ENCODE measurements around the gene DCLRE1C.
A peak's percentile ranks its signal among the peaks of the same experiment; 100 is the strongest.
"Not testable (repeated sequence)": the region's sequence is repeated elsewhere in the genome, so short reads cannot be mapped to it uniquely, and the experiment has no call there.

DCLRE1C gene

GRCh38 chr10:14884082-14884481, 69.8 kb downstream of the DCLRE1C start:
- DNase-seq (ENCODE audit: low spot score): no peak

- peak; percentile 6 for DNase-seq (ENCODE audit: low spot score)
Measured at GRCh38 chr10:14880229-14880628, 73.7 kb downstream of the DCLRE1C start.

- DNase-seq (ENCODE audit: low spot score): peak; percentile 5
Measured at GRCh38 chr10:14879928-14880193, 74.0 kb downstream of the DCLRE1C start.

GRCh38 chr10:14879124-14879927, 74.6 kb downstream of the DCLRE1C start:
- peak; percentile 55 for DNase-seq (ENCODE audit: low spot score)

GRCh38 chr10:14878266-14879123, 75.4 kb downstream of the DCLRE1C start, which contains the start of gene SUV39H2:
Gene SUV39H2 (plus strand): TSS chr10:14878866. CDS start chr10:14878889, 23 bp downstream.
- DNase-seq (ENCODE audit: low spot score): peak; percentile 96

GRCh38 chr10:14876764-14877163, 77.1 kb downstream of the DCLRE1C start:
- DNase-seq (ENCODE audit: low spot score): no peak

GRCh38 chr10:14875941-14876340, 78.0 kb downstream of the DCLRE1C start:
- no peak for DNase-seq (ENCODE audit: low spot score)

- peak; percentile 15 for DNase-seq (ENCODE audit: low spot score)
Measured at GRCh38 chr10:14873090-14873760, 80.7 kb downstream of the DCLRE1C start.

GRCh38 chr10:14864871-14865270, 89.0 kb downstream of the DCLRE1C start:
- DNase-seq (ENCODE audit: low spot score): not testable (repeated sequence)

- not testable (repeated sequence) for DNase-seq (ENCODE audit: low spot score)
Measured at GRCh38 chr10:14864466-14864865, 89.4 kb downstream of the DCLRE1C start.

GRCh38 chr10:14860791-14861190, 93.1 kb downstream of the DCLRE1C start:
- no peak for DNase-seq (ENCODE audit: low spot score)

GRCh38 chr10:14859775-14860174, 94.1 kb downstream of the DCLRE1C start:
- DNase-seq (ENCODE audit: low spot score): no peak

GRCh38 chr10:14859043-14859442, 94.9 kb downstream of the DCLRE1C start:
- DNase-seq (ENCODE audit: low spot score): no peak

- DNase-seq (ENCODE audit: low spot score): no peak
Measured at GRCh38 chr10:14858338-14858960, 95.4 kb downstream of the DCLRE1C start.

GRCh38 chr10:14855453-14855852, 98.4 kb downstream of the DCLRE1C start:
- DNase-seq (ENCODE audit: low spot score): no peak

- no peak for DNase-seq (ENCODE audit: low spot score)
Measured at GRCh38 chr10:14852236-14852635, 101.7 kb downstream of the DCLRE1C start.

All from kidney tubule cell (primary cell).